ENCODE results near the gene AKAP11. TPM values are rescaled to one million over a fixed set of nuclear protein-coding genes. Genes with fewer than 3 reads are reported as not detected.

AKAP11 gene
- total and polyA plus RNA-seq, 4 experiments from 2014 or later: 2.7 to 42.6 (median 22.3) TPM

- ChIA-PET CTCF (ENCODE audit: partially characterized antibody) (no interaction called here), POLR2A (ENCODE audit: partially characterized antibody) (no interaction called here)
- intact Hi-C loops (cut with micrococcal nuclease): loop anchor here (10.0 kb wide), 1 partner anchor 75 kb away; the partner anchor contains the start of gene AKAP11
- Mint-ChIP-seq H3K9me3 (no peaks in the 10 kb centered on the region), H3K4me3 (no peak overlapping the region), H3K36me3 (no peaks in the 10 kb centered on the region), H3K4me1 (peaks cover 14 to 29% (median 20%) of the 10 kb centered on the region in 4 donors), H3K27me3 (no peaks in the 10 kb centered on the region), H3K27ac (no peak overlapping the region)
- DNase-seq: no peak
- Histone ChIP-seq H3K27me3 (ENCODE audit: insufficient read depth, low read length) (no peaks in the 10 kb centered on the region), H3K9me3 (ENCODE audit: control insufficient read depth in 1 of 2, low read length in 2 of 2) (no peaks in the 10 kb centered on the region), H3K4me1 (ENCODE audit: insufficient read depth, low read length) (peaks cover 22% of the 10 kb centered on the region), H3K36me3 (ENCODE audit: insufficient read depth, low read length) (no peaks in the 10 kb centered on the region), H3K4me3 (ENCODE audit: low read length in 2 of 2) (no peak overlapping the region), H3K27ac (ENCODE audit: low read depth, low read length) (no peak overlapping the region)
Observed at GRCh38 chr13:42350141-42350540, 78.2 kb downstream of the AKAP11 start.

GRCh38 chr13:42354241-42355091 lies 82.5 kb downstream of the AKAP11 start:
- Mint-ChIP-seq H3K27ac (peak overlapping the region; percentile 91 to 99 (median 93)), H3K27me3 (no peaks in the 10 kb centered on the region), H3K9me3 (no peaks in the 10 kb centered on the region), H3K36me3 (no peaks in the 10 kb centered on the region), H3K4me1 (peaks cover 28 to 46% (median 38%) of the 10 kb centered on the region in 4 donors), H3K4me3 (peak overlapping the region; percentile 56 to 86 (median 74))
- ChIA-PET POLR2A (ENCODE audit: partially characterized antibody) (interaction anchor here (0.7 to 1.9 kb wide), 13 partner anchors 15 to 123 kb away, joined by 3 to 48 read pairs (median 4); no protein-coding TSS in a partner anchor), CTCF (ENCODE audit: partially characterized antibody) (interaction anchor here (0.6 to 3.1 kb wide), 18 partner anchors 10 to 241 kb away, joined by 3 to 29 read pairs (median 4); partner anchors contain the start of gene TNFSF11)
- Histone ChIP-seq H3K4me3 (ENCODE audit: low read length in 2 of 2) (peak overlapping the region in 1 of 2 donors; percentile 10), H3K4me1 (ENCODE audit: insufficient read depth, low read length) (peaks cover 43% of the 10 kb centered on the region), H3K36me3 (ENCODE audit: insufficient read depth, low read length) (no peaks in the 10 kb centered on the region), H3K27me3 (ENCODE audit: insufficient read depth, low read length) (no peaks in the 10 kb centered on the region), H3K9me3 (ENCODE audit: control insufficient read depth in 1 of 2, low read length in 2 of 2) (no peaks in the 10 kb centered on the region), H3K27ac (ENCODE audit: low read depth, low read length) (peak overlapping the region; percentile 54)
- DNase-seq: peak; percentile 27 to 52 (median 37)
- intact Hi-C loops (cut with micrococcal nuclease): loop anchor here (1.0 to 10.0 kb wide), 9 partner anchors 20 to 241 kb away; partner anchors contain the start of genes AKAP11 and TNFSF11

GRCh38 chr13:42355092-42355485 lies 83.1 kb downstream of the AKAP11 start:
- peak; percentile 71 to 79 (median 73) for DNase-seq
- H3K27ac Mint-ChIP-seq: peak overlapping the region; percentile 91 to 99 (median 93)
- Histone ChIP-seq H3K36me3 (ENCODE audit: insufficient read depth, low read length) (no peaks in the 10 kb centered on the region), H3K27me3 (ENCODE audit: insufficient read depth, low read length) (no peaks in the 10 kb centered on the region), H3K4me1 (ENCODE audit: insufficient read depth, low read length) (peaks cover 43% of the 10 kb centered on the region), H3K27ac (ENCODE audit: low read depth, low read length) (peak overlapping the region; percentile 54), H3K9me3 (ENCODE audit: control insufficient read depth in 1 of 2, low read length in 2 of 2) (no peaks in the 10 kb centered on the region), H3K4me3 (ENCODE audit: low read length in 2 of 2) (peak overlapping the region in 1 of 2 donors; percentile 10)
- no peaks in the 10 kb centered on the region for H3K9me3 Mint-ChIP-seq
- ChIA-PET CTCF (ENCODE audit: partially characterized antibody) (interaction anchor here (0.6 to 3.1 kb wide), 17 partner anchors 10 to 240 kb away, joined by 3 to 29 read pairs (median 4); partner anchors contain the start of gene TNFSF11), POLR2A (ENCODE audit: partially characterized antibody) (interaction anchor here (0.6 to 1.9 kb wide), 14 partner anchors 15 to 122 kb away, joined by 3 to 48 read pairs (median 4); partner anchors contain the start of gene AKAP11)
- peaks cover 28 to 41% (median 36%) of the 10 kb centered on the region in 4 donors for H3K4me1 Mint-ChIP-seq
- peak overlapping the region; percentile 56 to 86 (median 74) for H3K4me3 Mint-ChIP-seq
- H3K36me3 Mint-ChIP-seq: no peaks in the 10 kb centered on the region
- no peaks in the 10 kb centered on the region for H3K27me3 Mint-ChIP-seq
- intact Hi-C loops (cut with micrococcal nuclease): loop anchor here (1.0 to 10.0 kb wide), 5 partner anchors 20 to 112 kb away; partner anchors contain the start of gene AKAP11

- CTCF ChIA-PET (ENCODE audit: partially characterized antibody): interaction anchor here (0.6 to 3.1 kb wide), 17 partner anchors 9 to 239 kb away, joined by 3 to 29 read pairs (median 4); partner anchors contain the start of gene TNFSF11
Observed at GRCh38 chr13:42355491-42356183, 83.7 kb downstream of the AKAP11 start.

GRCh38 chr13:42356184-42356575 lies 84.2 kb downstream of the AKAP11 start:
- CTCF ChIA-PET (ENCODE audit: partially characterized antibody): interaction anchor here (1.0 to 3.1 kb wide), 7 partner anchors 19 to 239 kb away, joined by 3 to 29 read pairs (median 5); no protein-coding TSS in a partner anchor
- POLR2A ChIA-PET (ENCODE audit: partially characterized antibody): interaction anchor here (1.6 to 1.9 kb wide), 4 partner anchors 22 to 121 kb away, joined by 4 to 48 read pairs (median 5); no protein-coding TSS in a partner anchor
- H3K27ac Mint-ChIP-seq: peak overlapping the region; percentile 44 to 99 (median 91)
- H3K4me1 Mint-ChIP-seq: peaks cover 28 to 41% (median 36%) of the 10 kb centered on the region in 4 donors
- Histone ChIP-seq H3K27ac (ENCODE audit: low read depth, low read length) (peak overlapping the region; percentile 54), H3K4me3 (ENCODE audit: low read length in 2 of 2) (no peak overlapping the region), H3K36me3 (ENCODE audit: insufficient read depth, low read length) (no peaks in the 10 kb centered on the region), H3K4me1 (ENCODE audit: insufficient read depth, low read length) (peaks cover 43% of the 10 kb centered on the region), H3K9me3 (ENCODE audit: control insufficient read depth in 1 of 2, low read length in 2 of 2) (no peaks in the 10 kb centered on the region), H3K27me3 (ENCODE audit: insufficient read depth, low read length) (no peaks in the 10 kb centered on the region)
- H3K4me3 Mint-ChIP-seq: peak overlapping the region in 2 of 8 donors; percentile 9 to 25
- DNase-seq: no peak
- H3K36me3 Mint-ChIP-seq: no peaks in the 10 kb centered on the region
- intact Hi-C loops (cut with micrococcal nuclease): loop anchor here (10.0 kb wide), 1 partner anchor 81 kb away; the partner anchor contains the start of gene AKAP11
- H3K9me3 Mint-ChIP-seq: no peaks in the 10 kb centered on the region
- H3K27me3 Mint-ChIP-seq: no peaks in the 10 kb centered on the region

More at GRCh38 chr13:42355491-42356183, 83.7 kb downstream of the AKAP11 start:
- intact Hi-C loops (cut with micrococcal nuclease): loop anchor here (1.0 to 10.0 kb wide), 5 partner anchors 21 to 111 kb away; partner anchors contain the start of gene AKAP11
- H3K4me3 Mint-ChIP-seq: peak overlapping the region in 7 of 8 donors; percentile 56 to 86 (median 75)
- peaks cover 43% of the 10 kb centered on the region for H3K4me1 ChIP-seq (ENCODE audit: insufficient read depth, low read length)
- peak in 1 of 5 donors; percentile 45 for DNase-seq
- H3K27me3 Mint-ChIP-seq: no peaks in the 10 kb centered on the region
- H3K27ac Mint-ChIP-seq: peak overlapping the region; percentile 91 to 99 (median 93)
- no peak overlapping the region for H3K4me3 ChIP-seq (ENCODE audit: low read length in 2 of 2)
- H3K9me3 Mint-ChIP-seq: no peaks in the 10 kb centered on the region
- H3K9me3 ChIP-seq (ENCODE audit: control insufficient read depth in 1 of 2, low read length in 2 of 2): no peaks in the 10 kb centered on the region
- POLR2A ChIA-PET (ENCODE audit: partially characterized antibody): interaction anchor here (0.6 to 1.9 kb wide), 13 partner anchors 14 to 122 kb away, joined by 3 to 48 read pairs (median 4); partner anchors contain the start of gene AKAP11
- no peaks in the 10 kb centered on the region for H3K36me3 Mint-ChIP-seq
- peaks cover 28 to 41% (median 36%) of the 10 kb centered on the region in 4 donors for H3K4me1 Mint-ChIP-seq
- H3K27me3 ChIP-seq (ENCODE audit: insufficient read depth, low read length): no peaks in the 10 kb centered on the region
- H3K36me3 ChIP-seq (ENCODE audit: insufficient read depth, low read length): no peaks in the 10 kb centered on the region
- H3K27ac ChIP-seq (ENCODE audit: low read depth, low read length): peak overlapping the region; percentile 54

GRCh38 chr13:42360046-42360574 lies 88.2 kb downstream of the AKAP11 start:
- CTCF ChIA-PET (ENCODE audit: partially characterized antibody): interaction anchor here (1.1 to 2.0 kb wide), 3 partner anchors 9 to 119 kb away, joined by 3 to 7 read pairs (median 3); no protein-coding TSS in a partner anchor
- no peaks in the 10 kb centered on the region for H3K27me3 Mint-ChIP-seq
- no peaks in the 10 kb centered on the region for H3K36me3 Mint-ChIP-seq
- H3K4me3 Mint-ChIP-seq: no peak overlapping the region
- POLR2A ChIA-PET (ENCODE audit: partially characterized antibody): interaction anchor here (0.5 to 0.9 kb wide), 2 partner anchors 18 to 23 kb away, joined by 3 read pairs; no protein-coding TSS in a partner anchor
- Histone ChIP-seq H3K27ac (ENCODE audit: low read depth, low read length) (no peak overlapping the region), H3K9me3 (ENCODE audit: control insufficient read depth in 1 of 2, low read length in 2 of 2) (no peaks in the 10 kb centered on the region), H3K27me3 (ENCODE audit: insufficient read depth, low read length) (no peaks in the 10 kb centered on the region), H3K4me1 (ENCODE audit: insufficient read depth, low read length) (peaks cover 21% of the 10 kb centered on the region), H3K36me3 (ENCODE audit: insufficient read depth, low read length) (no peaks in the 10 kb centered on the region), H3K4me3 (ENCODE audit: low read length in 2 of 2) (no peak overlapping the region)
- H3K4me1 Mint-ChIP-seq: peaks cover 15 to 32% (median 27%) of the 10 kb centered on the region in 4 donors
- H3K9me3 Mint-ChIP-seq: no peaks in the 10 kb centered on the region
- intact Hi-C loops (cut with micrococcal nuclease): no loop called here
- H3K27ac Mint-ChIP-seq: no peak overlapping the region
- DNase-seq: no peak
